Neural cell (in vitro differentiated cells): ENCODE data around the gene PROX2. TPM values are rescaled to one million over a fixed set of nuclear protein-coding genes. Genes with fewer than 3 reads are reported as not detected.

ENCODE experiments used
- H2AFZ ChIP-seq: fragments of 200-600, 300-800 bp; sonication (generic), shearing (Covaris generic); 2 replicates; pipeline ENCODE4 v1.6.0; 2014; ENCODE audit warnings: low read depth, mild to moderate bottlenecking, antibody characterized with exemption, low read length, moderate library complexity
- H3F3A ChIP-seq: fragments of 200-600 bp; shearing (Covaris generic); 2 replicates; pipeline ENCODE4 v1.6.1; 2016; ENCODE audit warnings: mild to moderate bottlenecking, moderate library complexity, mixed read lengths, antibody characterized with exemption, low read length; ENCODE audit not compliant: insufficient read depth, poor library complexity, severe bottlenecking
- H3K27ac ChIP-seq: fragments of 200-600, 300-800 bp; sonication (generic), shearing (Covaris generic); 2 replicates; pipeline ENCODE4 v1.5.1; 2014; ENCODE audit warnings: mild to moderate bottlenecking, low read length, moderate library complexity
- H3K27me3 ChIP-seq: fragments of 300-800, 200-600 bp; sonication (generic), shearing (Covaris generic); 2 replicates; pipeline ENCODE4 v1.6.0; 2014; ENCODE audit warnings: mild to moderate bottlenecking, low read depth, low read length, moderate library complexity; ENCODE audit not compliant: insufficient read depth
- H3K36me3 ChIP-seq: fragments of 300-800, 200-600 bp; sonication (generic), shearing (Covaris generic); 2 replicates; pipeline ENCODE4 v1.5.1; 2014; ENCODE audit warnings: mild to moderate bottlenecking, antibody characterized with exemption, low read length, moderate library complexity; ENCODE audit not compliant: insufficient read depth
- H3K4me2 ChIP-seq: fragments of 300-800, 200-600 bp; sonication (generic), shearing (Covaris generic); 2 replicates; pipeline ENCODE4 v1.6.0; 2014; ENCODE audit warnings: mild to moderate bottlenecking, low read length
- H3K4me3 ChIP-seq: fragments of 300-800, 200-600 bp; sonication (generic), shearing (Covaris generic); 2 replicates; pipeline ENCODE4 v1.5.1; 2014; ENCODE audit warnings: mild to moderate bottlenecking, low read length, moderate library complexity
- H3K79me2 ChIP-seq: fragments of 200-600 bp; shearing (Covaris generic); replicated peaks from 2 replicates; pipeline ENCODE4 v1.6.0; 2014; ENCODE audit warnings: mild to moderate bottlenecking, low read length, moderate library complexity; ENCODE audit not compliant: insufficient read depth
- H3K9ac ChIP-seq: fragments of 300-800, 200-600 bp; sonication (generic), shearing (Covaris generic); 2 replicates; pipeline ENCODE4 v1.6.1; 2016; ENCODE audit warnings: mild to moderate bottlenecking, low read length, mixed read lengths
- H3K9me2 ChIP-seq: fragments of 200-600 bp; shearing (Covaris generic); 2 replicates; pipeline ENCODE4 v1.6.1; 2016; ENCODE audit warnings: mild to moderate bottlenecking, low read length, mixed read lengths; ENCODE audit not compliant: insufficient read depth
- H3K9me3 ChIP-seq: fragments of 200-600, 300-800 bp; sonication (generic), shearing (Covaris generic); 2 replicates; pipeline ENCODE4 v1.6.1; 2016; ENCODE audit warnings: mild to moderate bottlenecking, mixed run types, low read length, moderate library complexity, mixed read lengths
- H4K20me1 ChIP-seq: fragments of 200-600 bp; shearing (Covaris generic); 2 replicates; pipeline ENCODE4 v1.6.1; 2016; ENCODE audit warnings: mild to moderate bottlenecking, mixed run types; ENCODE audit not compliant: insufficient read depth
- CTCF ChIP-seq: fragments of 450-650 bp; IDR thresholded peaks from 2 replicates; pipeline ENCODE4 v1.5.1; 2014; ENCODE audit warnings: antibody characterized with exemption, mild to moderate bottlenecking, moderate library complexity; ENCODE audit not compliant: poor library complexity, severe bottlenecking
- EP300 ChIP-seq: fragments of 450-650 bp; conservative IDR thresholded peaks from 2 replicates; pipeline ENCODE4 v1.6.1; 2014; ENCODE audit warnings: antibody characterized with exemption, mild to moderate bottlenecking, moderate library complexity; ENCODE audit not compliant: poor library complexity, severe bottlenecking
- EZH2 ChIP-seq: fragments of 200-600, 300-800 bp; shearing (Covaris generic), sonication (generic); IDR thresholded peaks from 2 replicates; pipeline ENCODE4 v1.6.1; 2014; ENCODE audit warnings: antibody characterized with exemption, low read length, borderline replicate concordance, mild to moderate bottlenecking; ENCODE audit not compliant: insufficient read depth, poor library complexity, severe bottlenecking
- MXI1 ChIP-seq: fragments of 450-650 bp; conservative IDR thresholded peaks from 2 replicates; pipeline ENCODE4 v1.6.1; 2014; ENCODE audit warnings: antibody characterized with exemption, mild to moderate bottlenecking; ENCODE audit not compliant: poor library complexity, severe bottlenecking
- POLR2AphosphoS5 ChIP-seq: IDR thresholded peaks from 2 replicates; pipeline ENCODE4 v1.6.1; 2012
- RAD21 ChIP-seq: fragments of 450-650 bp; conservative IDR thresholded peaks from 2 replicates; pipeline ENCODE4 v1.6.1; 2014; ENCODE audit warnings: antibody characterized with exemption, mild to moderate bottlenecking, moderate library complexity
- REST ChIP-seq: IDR thresholded peaks from 2 replicates; pipeline ENCODE4 v1.6.1; 2012; ENCODE audit warnings: borderline replicate concordance
- SMC3 ChIP-seq: fragments of 450-650 bp; conservative IDR thresholded peaks from 2 replicates; pipeline ENCODE4 v1.6.1; 2014; ENCODE audit warnings: antibody characterized with exemption, mild to moderate bottlenecking, moderate library complexity; ENCODE audit not compliant: poor library complexity
- TAF1 ChIP-seq: IDR thresholded peaks from 2 replicates; pipeline ENCODE4 v1.6.1; 2012; ENCODE audit warnings: low read depth
- polyA plus RNA-seq: library from polyadenylated mRNA; depleted of rRNA; stranded (reverse); fragments of >200 nt; gene quantifications from 2 replicates; pipeline ENCODE4 v1.2.3, GENCODE V29; 2014

PROX2 gene
- polyA plus RNA-seq, 1 donor from 2014 or later = not detected

- Histone ChIP-seq H3K79me2 (no peaks in the 10 kb centered on the region), H3K9me3 (no peaks in the 10 kb centered on the region), H3K4me2 (no peak overlapping the region), H3K9me2 (no peaks in the 10 kb centered on the region), H3K27me3 (no peaks in the 10 kb centered on the region), H3K27ac (no peak overlapping the region), H2AFZ (no peak overlapping the region), H4K20me1 (no peaks in the 10 kb centered on the region), H3K9ac (no peak overlapping the region), H3K36me3 (no peaks in the 10 kb centered on the region), H3K4me3 (no peak overlapping the region), H3F3A (no peaks in the 10 kb centered on the region)
- TF ChIP-seq TAF1 = no peak
- no peak for TF ChIP-seq POLR2AphosphoS5
- no peak for TF ChIP-seq SMC3
- TF ChIP-seq EP300 = no peak
- TF ChIP-seq REST = no peak
- TF ChIP-seq CTCF = no peak
- no peak for TF ChIP-seq EZH2
- TF ChIP-seq RAD21 = no peak
- no peak for TF ChIP-seq MXI1
Measured at GRCh38 chr14:74919421-74920165, 43.6 kb upstream of the PROX2 start.

GRCh38 chr14:74918380-74918779, 42.4 kb upstream of the PROX2 start:
- no peaks in the 10 kb centered on the region for H3K27me3 ChIP-seq
- TF ChIP-seq EZH2 (no peak), EP300 (no peak), SMC3 (no peak), POLR2AphosphoS5 (no peak), TAF1 (no peak), MXI1 (no peak), REST (no peak), CTCF (no peak), RAD21 (no peak)
- no peaks in the 10 kb centered on the region for H3K36me3 ChIP-seq
- no peak overlapping the region for H3K4me2 ChIP-seq
- no peaks in the 10 kb centered on the region for H3K9me2 ChIP-seq
- no peaks in the 10 kb centered on the region for H3K79me2 ChIP-seq
- H3K4me3 ChIP-seq = no peak overlapping the region
- no peaks in the 10 kb centered on the region for H3K9me3 ChIP-seq
- H2AFZ ChIP-seq = no peak overlapping the region
- H4K20me1 ChIP-seq = no peaks in the 10 kb centered on the region
- H3F3A ChIP-seq = no peaks in the 10 kb centered on the region
- H3K9ac ChIP-seq = no peak overlapping the region
- no peak overlapping the region for H3K27ac ChIP-seq
